Left cardiac atrium (tissue), 4 donors: ENCODE results near the gene BBOF1. TPM values are rescaled to one million over a fixed set of nuclear protein-coding genes. Genes with fewer than 3 reads are reported as not detected.
A peak's percentile ranks its signal among the peaks of the same experiment; 100 is the strongest.
"Not testable (repeated sequence)": the region's sequence is repeated elsewhere in the genome, so short reads cannot be mapped to it uniquely, and the experiment has no call there.

ENCODE experiments used
- ATAC-seq, 2 donors: fragments of 200-7000 bp; cut with Tn5 transposase; one replicate each; pipeline ENCODE4 v1.9.1; 2020; ENCODE audit warnings: mild to moderate bottlenecking in 2 of 2, moderate library complexity in 2 of 2
- DNase-seq: peaks from one replicate; pipeline ENCODE4 v3.0.0-alpha.2; 2020
- intact Hi-C, 2 donors: fragments of 100-400 bp; cut with DNase I; formaldehyde crosslinking; loops; one replicate each; pipeline versions ENCODE4 v1.14.1 to v1.15.1; 2022 to 2023
- total RNA-seq, 2 donors: library from RNA; stranded (reverse); fragmentation: NEBNext Ultra II Directional; extraction: Animal tissue kit (Norgen Biotek cat#: 25700); gene quantifications; one replicate each; pipeline ENCODE4 v1.2.1, GENCODE V29; 2021
- donor health status: DM: no; HTN: yes; CAD: no.
- donor health status: DM: no; HTN: yes; CAD: no; lungs with severe emphysema.
- donor health status: DM: yes; HTN: yes; CAD: no.
- donor health status: Dilated cardiomyopathy.

The BBOF1 gene
- total RNA-seq, 2 donors from 2014 or later, result 2.3 to 4.0 TPM

GRCh38 chr14:74084277-74085046 lies 65.3 kb downstream of the BBOF1 start, which contains the start of the genes ALDH6A1 and LIN52:
TSS of gene ALDH6A1 (minus strand) at chr14:74084453. CDS start at chr14:74084394, 59 bp downstream.
TSS of gene LIN52 (plus strand) at chr14:74084956. CDS start at chr14:74084975, 19 bp downstream.
- DNase-seq (peak; percentile 98), ATAC-seq (peak; percentile 97 to 98)
- intact Hi-C loops, result no loop called here

- intact Hi-C loops, result no loop called here
- peak; percentile 25 for DNase-seq
- ATAC-seq, result peak in 1 of 2 donors; percentile 11
Observed at GRCh38 chr14:74085047-74085637, 66.0 kb downstream of the BBOF1 start.

GRCh38 chr14:74085828-74086227 lies 66.7 kb downstream of the BBOF1 start:
- intact Hi-C loops, result no loop called here
- DNase-seq (no peak), ATAC-seq (no peak)

GRCh38 chr14:74089251-74090020 lies 70.3 kb downstream of the BBOF1 start:
- DNase-seq (no peak), ATAC-seq (no peak)
- intact Hi-C loops, result no loop called here

- DNase-seq, result no peak
- ATAC-seq, result no peak
- intact Hi-C loops, result no loop called here
Observed at GRCh38 chr14:74105381-74105780, 86.2 kb downstream of the BBOF1 start.

GRCh38 chr14:74109369-74109768 lies 90.2 kb downstream of the BBOF1 start:
- intact Hi-C loops, result no loop called here
- ATAC-seq (no peak), DNase-seq (no peak)

GRCh38 chr14:74111395-74112216 lies 92.5 kb downstream of the BBOF1 start:
- peak; percentile 51 to 68 for ATAC-seq
- not testable (repeated sequence) for DNase-seq
- intact Hi-C loops, result loop anchor here (2.0 to 5.0 kb wide), 2 partner anchors 139 to 141 kb away; no protein-coding TSS in a partner anchor

Other genes starting within 250 kb of the BBOF1 start
- gene PTGR2, start 167.5 kb upstream of the BBOF1 start, total RNA-seq, result 10 to 100 TPM; 26.9 to 31.6 TPM
- 10 to 100 TPM; 19.2 to 28.8 TPM for gene ZNF410, start 132.5 kb upstream of the BBOF1 start, total RNA-seq
- gene FAM161B, start 69.3 kb upstream of the BBOF1 start, total RNA-seq, result 1 to 10 TPM; 3.1 to 3.5 TPM
- gene COQ6, start 69.0 kb upstream of the BBOF1 start, total RNA-seq, result 10 to 100 TPM; 31.3 to 36.1 TPM
- gene ENTPD5, start 61 bp upstream of the BBOF1 start, total RNA-seq, result 1 to 10 TPM; 8.0 to 8.2 TPM
- gene ALDH6A1, start 65.1 kb downstream of the BBOF1 start, total RNA-seq, result 10 to 100 TPM; 29.2 to 33.3 TPM
- gene LIN52, start 65.6 kb downstream of the BBOF1 start, total RNA-seq, result 1 to 10 TPM; 6.6 to 8.1 TPM
- not detected for gene VSX2, start 220.1 kb downstream of the BBOF1 start, total RNA-seq